Amygdala (tissue), 56 donors: Measurements from ENCODE around the gene SMIM35.
A peak's percentile ranks its signal among the peaks of the same experiment; 100 is the strongest.

Experiments used
- DNase-seq, 56 donors: peaks; one replicate each; lab custom pipeline; 2025; lab: John Stamatoyannopoulos, UW

SMIM35 gene

GRCh38 chr11:117972044-117972443, 114.7 kb downstream of the SMIM35 start:
- DNase-seq = no peak

- peak in 1 of 56 donors; percentile 18 for DNase-seq
Observed at GRCh38 chr11:117970400-117971024, 116.3 kb downstream of the SMIM35 start.

- DNase-seq = no peak
Observed at GRCh38 chr11:117969160-117969991, 117.4 kb downstream of the SMIM35 start.

- no peak for DNase-seq
Observed at GRCh38 chr11:117966908-117967307, 119.9 kb downstream of the SMIM35 start.

- DNase-seq = no peak
Observed at GRCh38 chr11:117962826-117963225, 123.9 kb downstream of the SMIM35 start.

- DNase-seq = no peak
Observed at GRCh38 chr11:117961896-117962295, 124.9 kb downstream of the SMIM35 start.

GRCh38 chr11:117960406-117960805, 126.4 kb downstream of the SMIM35 start:
- no peak for DNase-seq

- DNase-seq = no peak
Observed at GRCh38 chr11:117959438-117960149, 127.2 kb downstream of the SMIM35 start.

- DNase-seq = no peak
Observed at GRCh38 chr11:117958949-117959348, 127.8 kb downstream of the SMIM35 start.
